Keratinocyte (primary cell): Measurements from ENCODE around the gene TPGS2. TPM values are rescaled to one million over a fixed set of nuclear protein-coding genes. Genes with fewer than 3 reads are reported as not detected.

Source experiments
- DNase-seq: peaks from one replicate; pipeline ENCODE4 v3.0.0-alpha.2; 2011; ENCODE audit warnings: low read depth, missing footprints, low spot score
- FAIRE-seq: peaks from 2 replicates; lab custom pipeline; 2011; peaks lifted over from hg19 to GRCh38; lab: Jason Lieb, UNC
- H2AFZ ChIP-seq: 2 replicates; pipeline ENCODE4 v1.6.0; 2012; ENCODE audit warnings: low read length, control low read depth, inconsistent platforms; ENCODE audit not compliant: control insufficient read depth
- H3K27ac ChIP-seq: 2 replicates; pipeline ENCODE4 v1.5.1; 2011; ENCODE audit warnings: low read length; ENCODE audit not compliant: control insufficient read depth, insufficient read depth
- H3K27me3 ChIP-seq: 3 replicates; pipeline ENCODE4 v1.6.0; 2011; ENCODE audit warnings: low read length; ENCODE audit not compliant: control insufficient read depth, insufficient read depth; ENCODE audit errors: extremely low read depth
- H3K36me3 ChIP-seq, 2 experiments: 2 replicates in 1 of 2; 3 replicates in 1 of 2; pipeline ENCODE4 v1.5.1; 2011; ENCODE audit warnings: low read length in 2 of 2, mild to moderate bottlenecking in 1 of 2; ENCODE audit not compliant: control insufficient read depth in 2 of 2, insufficient read depth in 2 of 2; ENCODE audit errors: extremely low read depth in 1 of 2
- H3K4me1 ChIP-seq: 3 replicates; pipeline ENCODE4 v1.5.1; 2011; ENCODE audit warnings: low read length; ENCODE audit not compliant: control insufficient read depth, insufficient read depth; ENCODE audit errors: extremely low read depth
- H3K4me2 ChIP-seq: 3 replicates; pipeline ENCODE4 v1.6.0; 2011; ENCODE audit warnings: low read depth, low read length; ENCODE audit not compliant: control insufficient read depth, insufficient read depth; ENCODE audit errors: extremely low read depth
- H3K4me3 ChIP-seq, 3 experiments: fragments of 200-600 bp in 1 of 3; sonication (generic) in 1 of 3; 2 replicates in 2 of 3; 3 replicates in 1 of 3; pipeline ENCODE4 v1.5.1; 2011 to 2016; ENCODE audit warnings: low read length in 3 of 3, mild to moderate bottlenecking in 3 of 3, control low read depth in 2 of 3, inconsistent platforms in 1 of 3, low read depth in 1 of 3, mixed read lengths in 1 of 3, mixed run types in 1 of 3, moderate library complexity in 1 of 3; ENCODE audit not compliant: control insufficient read depth in 2 of 3, insufficient read depth in 2 of 3; ENCODE audit errors: extremely low read depth in 1 of 3
- H3K79me2 ChIP-seq: 2 replicates; pipeline ENCODE4 v1.6.0; 2012; ENCODE audit warnings: low read length; ENCODE audit not compliant: control insufficient read depth, insufficient read depth
- H3K9ac ChIP-seq: 3 replicates; pipeline ENCODE4 v1.6.0; 2011; ENCODE audit warnings: low read length; ENCODE audit not compliant: control insufficient read depth, insufficient read depth; ENCODE audit errors: extremely low read depth
- H3K9me1 ChIP-seq: 3 replicates; pipeline ENCODE4 v1.6.0; 2011; ENCODE audit warnings: low read length; ENCODE audit not compliant: control insufficient read depth, insufficient read depth; ENCODE audit errors: extremely low read depth
- H3K9me3 ChIP-seq: 2 replicates; pipeline ENCODE4 v1.5.1; 2012; ENCODE audit warnings: low read depth, low read length; ENCODE audit not compliant: control insufficient read depth
- H4K20me1 ChIP-seq: 3 replicates; pipeline ENCODE4 v1.6.0; 2011; ENCODE audit warnings: low read length; ENCODE audit not compliant: control insufficient read depth, insufficient read depth; ENCODE audit errors: extremely low read depth
- EZH2 ChIP-seq: IDR thresholded peaks from one replicate; pipeline ENCODE4 v1.6.1; 2012; ENCODE audit warnings: inconsistent platforms, mild to moderate bottlenecking, low read length, moderate library complexity
- dilution Hi-C: fragments of 300-500 bp; cut with MboI; formaldehyde crosslinking; loops from one replicate; pipeline ENCODE4 v1.7.0; 2020; ENCODE audit warnings: low sequenced_read_pairs; ENCODE audit not compliant: extremely low pct_ligation_motif_present
- polyA plus RNA-seq, 5 experiments: library from polyadenylated mRNA; depleted of rRNA in 3 of 5; stranded (reverse) in 3 of 5; stranded (forward) in 1 of 5; unstranded in 1 of 5; fragments of >200 nt; gene quantifications; 1 replicate in 1 of 5; 2 replicates in 3 of 5; 3 replicates in 1 of 5; pipeline versions ENCODE4 v1.2.1 to v1.2.3, GENCODE V29; 2011 to 2012; ENCODE audit warnings: missing spikeins in 2 of 5, low read depth in 1 of 5, low replicate concordance in 1 of 5
- TF ChIP-seq, protein P1 (sequence below), 3 experiments: IDR thresholded peaks in 1 of 3; conservative IDR thresholded peaks in 1 of 3; optimal IDR thresholded peaks in 1 of 3; 2 replicates in 2 of 3; 3 replicates in 1 of 3; pipeline versions ENCODE3 to v1.5.1; 2011; ENCODE audit warnings: low read length in 3 of 3, mild to moderate bottlenecking in 3 of 3, moderate library complexity in 2 of 3, control low read depth in 1 of 3, inconsistent platforms in 1 of 3; ENCODE audit not compliant: insufficient read depth in 2 of 3; ENCODE audit errors: extremely low read depth in 1 of 3

The TPGS2 gene
- polyA plus RNA-seq, 1 donor (not counting 4 experiments of a cell fraction or from before 2014, with no cell fraction given) = 254 TPM

DNA sequence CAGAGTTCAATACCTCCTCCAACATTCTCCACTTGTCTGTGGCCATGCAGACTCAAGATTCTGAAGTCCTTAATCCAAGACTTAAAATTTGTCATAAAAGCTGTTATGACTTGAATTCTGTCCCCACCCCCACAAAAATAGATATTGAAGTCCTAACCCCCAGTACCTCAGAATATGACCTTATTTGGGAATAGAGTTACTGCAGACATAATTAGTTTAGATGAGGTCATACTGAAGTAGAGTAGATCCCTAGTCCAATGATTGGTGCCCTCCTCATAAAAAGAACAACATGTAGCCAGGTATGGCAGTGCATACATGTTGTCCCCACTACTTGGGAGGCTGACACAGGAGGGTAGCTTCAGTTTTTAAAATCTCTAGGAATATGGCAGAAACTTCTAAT is 9.2 kb downstream of the TPGS2 start:
- FAIRE-seq = no peak
- peaks cover 6 to 7% of the 10 kb centered on the region in 2 experiments for H3K36me3 ChIP-seq
- peaks cover 2% of the 10 kb centered on the region for H3K79me2 ChIP-seq
- H2AFZ ChIP-seq = no peak overlapping the region
- H3K9me3 ChIP-seq = no peaks in the 10 kb centered on the region
- H3K4me1 ChIP-seq = peaks cover 13% of the 10 kb centered on the region
- H3K4me3 ChIP-seq = no peak overlapping the region
- dilution Hi-C loops = no loop called here
- no peak for DNase-seq
- no peak overlapping the region for H3K9ac ChIP-seq
- peaks cover 3% of the 10 kb centered on the region for H3K9me1 ChIP-seq
- H3K4me2 ChIP-seq = no peak overlapping the region
- no peak overlapping the region for H3K27ac ChIP-seq
- no peaks in the 10 kb centered on the region for H3K27me3 ChIP-seq
- no peaks in the 10 kb centered on the region for H4K20me1 ChIP-seq
- TF ChIP-seq EZH2 = no peak
- TF ChIP-seq, protein P1, sequence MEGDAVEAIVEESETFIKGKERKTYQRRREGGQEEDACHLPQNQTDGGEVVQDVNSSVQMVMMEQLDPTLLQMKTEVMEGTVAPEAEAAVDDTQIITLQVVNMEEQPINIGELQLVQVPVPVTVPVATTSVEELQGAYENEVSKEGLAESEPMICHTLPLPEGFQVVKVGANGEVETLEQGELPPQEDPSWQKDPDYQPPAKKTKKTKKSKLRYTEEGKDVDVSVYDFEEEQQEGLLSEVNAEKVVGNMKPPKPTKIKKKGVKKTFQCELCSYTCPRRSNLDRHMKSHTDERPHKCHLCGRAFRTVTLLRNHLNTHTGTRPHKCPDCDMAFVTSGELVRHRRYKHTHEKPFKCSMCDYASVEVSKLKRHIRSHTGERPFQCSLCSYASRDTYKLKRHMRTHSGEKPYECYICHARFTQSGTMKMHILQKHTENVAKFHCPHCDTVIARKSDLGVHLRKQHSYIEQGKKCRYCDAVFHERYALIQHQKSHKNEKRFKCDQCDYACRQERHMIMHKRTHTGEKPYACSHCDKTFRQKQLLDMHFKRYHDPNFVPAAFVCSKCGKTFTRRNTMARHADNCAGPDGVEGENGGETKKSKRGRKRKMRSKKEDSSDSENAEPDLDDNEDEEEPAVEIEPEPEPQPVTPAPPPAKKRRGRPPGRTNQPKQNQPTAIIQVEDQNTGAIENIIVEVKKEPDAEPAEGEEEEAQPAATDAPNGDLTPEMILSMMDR (optimal IDR thresholded peaks at IDR 0.05 in 1 of 3, IDR thresholded peaks at IDR 0.05 in 1 of 3, conservative IDR thresholded peaks at IDR 0.05 in 1 of 3; ENCODE audit: extremely low read depth in 1 of 3, insufficient read depth in 2 of 3, low read length in 3 of 3) = no peak

DNA sequence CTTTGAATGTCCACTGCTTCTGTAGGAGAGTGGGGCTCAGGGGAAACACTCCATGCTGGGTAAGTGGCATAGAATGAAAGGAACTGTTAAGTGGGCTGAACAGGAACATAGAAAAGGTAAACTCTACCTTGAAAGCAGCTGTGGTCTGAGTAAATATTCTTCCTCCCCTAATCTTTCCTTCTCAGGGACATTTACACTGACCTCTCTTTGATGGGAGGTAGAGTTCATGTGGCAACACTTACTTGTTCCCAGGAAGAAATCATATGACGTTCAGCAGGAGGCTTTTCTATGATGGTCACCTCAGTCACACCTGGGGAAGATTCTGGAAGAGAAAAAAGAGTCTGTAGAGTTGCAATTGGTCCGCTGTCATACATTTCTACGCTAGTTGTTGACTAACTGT is 10.2 kb downstream of the TPGS2 start:
- H3K4me1 ChIP-seq = peaks cover 13% of the 10 kb centered on the region
- H3K9me3 ChIP-seq = no peaks in the 10 kb centered on the region
- no peaks in the 10 kb centered on the region for H3K27me3 ChIP-seq
- peaks cover 3% of the 10 kb centered on the region for H3K9me1 ChIP-seq
- no peak overlapping the region for H3K9ac ChIP-seq
- dilution Hi-C loops = no loop called here
- no peak overlapping the region for H3K27ac ChIP-seq
- no peak for DNase-seq
- no peak overlapping the region for H2AFZ ChIP-seq
- FAIRE-seq = no peak
- no peaks in the 10 kb centered on the region for H4K20me1 ChIP-seq
- H3K36me3 ChIP-seq = peaks cover 6 to 7% of the 10 kb centered on the region in 2 experiments
- TF ChIP-seq, protein P1 (optimal IDR thresholded peaks at IDR 0.05 in 1 of 3, IDR thresholded peaks at IDR 0.05 in 1 of 3, conservative IDR thresholded peaks at IDR 0.05 in 1 of 3; ENCODE audit: extremely low read depth in 1 of 3, insufficient read depth in 2 of 3, low read length in 3 of 3) = no peak
- TF ChIP-seq EZH2 = no peak
- H3K4me3 ChIP-seq = no peak overlapping the region
- H3K4me2 ChIP-seq = no peak overlapping the region
- H3K79me2 ChIP-seq = no peaks in the 10 kb centered on the region
